Measurements from ENCODE around the gene CLDN1.

CLDN1 gene

GRCh38 chr3:190362258-190362657, 40.0 kb upstream of the CLDN1 start:
- in situ Hi-C loops (cut with MboI; ENCODE audit: low sequenced_read_pairs, unreplicated experiment): no loop called here
- TF ChIP-seq CTCF (IDR thresholded peaks at IDR 0.05; ENCODE audit: borderline replicate concordance, control extremely low read depth, extremely low read depth, insufficient read depth, missing control alignments): no peak
- DNase-seq (ENCODE audit: low spot score): no peak

- DNase-seq (ENCODE audit: low spot score): no peak
- in situ Hi-C loops (cut with MboI; ENCODE audit: low sequenced_read_pairs, unreplicated experiment): no loop called here
- TF ChIP-seq CTCF (IDR thresholded peaks at IDR 0.05; ENCODE audit: borderline replicate concordance, control extremely low read depth, extremely low read depth, insufficient read depth, missing control alignments): no peak
These were observed 39.5 kb upstream of the CLDN1 start for GRCh38 chr3:190361791-190362190.

- in situ Hi-C loops (cut with MboI; ENCODE audit: low sequenced_read_pairs, unreplicated experiment): no loop called here
- TF ChIP-seq CTCF (IDR thresholded peaks at IDR 0.05; ENCODE audit: borderline replicate concordance, control extremely low read depth, extremely low read depth, insufficient read depth, missing control alignments): no peak
- DNase-seq (ENCODE audit: low spot score): no peak
These were observed 38.0 kb upstream of the CLDN1 start for GRCh38 chr3:190360228-190360627.

- no peak for TF ChIP-seq CTCF (IDR thresholded peaks at IDR 0.05; ENCODE audit: borderline replicate concordance, control extremely low read depth, extremely low read depth, insufficient read depth, missing control alignments)
- in situ Hi-C loops (cut with MboI; ENCODE audit: low sequenced_read_pairs, unreplicated experiment): no loop called here
- DNase-seq (ENCODE audit: low spot score): no peak
These were observed 37.6 kb upstream of the CLDN1 start for GRCh38 chr3:190359813-190360212.

GRCh38 chr3:190357468-190357867, 35.2 kb upstream of the CLDN1 start:
- TF ChIP-seq CTCF (IDR thresholded peaks at IDR 0.05; ENCODE audit: borderline replicate concordance, control extremely low read depth, extremely low read depth, insufficient read depth, missing control alignments): no peak
- no peak for DNase-seq (ENCODE audit: low spot score)
- in situ Hi-C loops (cut with MboI; ENCODE audit: low sequenced_read_pairs, unreplicated experiment): no loop called here

GRCh38 chr3:190356246-190356645, 34.0 kb upstream of the CLDN1 start:
- no peak for DNase-seq (ENCODE audit: low spot score)
- TF ChIP-seq CTCF (IDR thresholded peaks at IDR 0.05; ENCODE audit: borderline replicate concordance, control extremely low read depth, extremely low read depth, insufficient read depth, missing control alignments): no peak
- in situ Hi-C loops (cut with MboI; ENCODE audit: low sequenced_read_pairs, unreplicated experiment): no loop called here
